Measurements from ENCODE around the gene RASL11B. TPM values are rescaled to one million over a fixed set of nuclear protein-coding genes. Genes with fewer than 3 reads are reported as not detected.

RASL11B gene
- total RNA-seq, 3 donors from 2014 or later: 0.26 to 0.76 (median 0.60) TPM

- Histone ChIP-seq H3K4me1 (ENCODE audit: low read depth) (no peaks in the 10 kb centered on the region), H3K9me3 (no peaks in the 10 kb centered on the region), H3K4me3 (no peak overlapping the region), H3K36me3 (ENCODE audit: low read depth) (no peaks in the 10 kb centered on the region)
- intact Hi-C loops (cut with DNase I, micrococcal nuclease): no loop called here
- ATAC-seq: no peak
- TF ChIP-seq CTCF (IDR thresholded peaks at IDR 0.05): no peak
- no peak for DNase-seq
These were observed 14.9 kb downstream of the RASL11B start for GRCh38 chr4:52877036-52877435.

GRCh38 chr4:52877694-52878093 is 15.6 kb downstream of the RASL11B start:
- Histone ChIP-seq H3K36me3 (ENCODE audit: low read depth) (no peaks in the 10 kb centered on the region), H3K4me1 (ENCODE audit: low read depth) (no peaks in the 10 kb centered on the region), H3K4me3 (no peak overlapping the region), H3K9me3 (no peaks in the 10 kb centered on the region)
- intact Hi-C loops (cut with DNase I, micrococcal nuclease): no loop called here
- no peak for TF ChIP-seq CTCF (IDR thresholded peaks at IDR 0.05)
- ATAC-seq (no peak), DNase-seq (no peak)

- intact Hi-C loops (cut with DNase I, micrococcal nuclease): no loop called here
- H3K36me3 ChIP-seq (ENCODE audit: low read depth): no peaks in the 10 kb centered on the region
- no peak for DNase-seq
These were observed 17.4 kb downstream of the RASL11B start for GRCh38 chr4:52879471-52879870.

GRCh38 chr4:52880994-52881393 is 18.9 kb downstream of the RASL11B start:
- intact Hi-C loops (cut with DNase I, micrococcal nuclease): no loop called here
- DNase-seq (no peak), ATAC-seq (no peak)
- no peak for TF ChIP-seq CTCF (IDR thresholded peaks at IDR 0.05)
- Histone ChIP-seq H3K4me1 (ENCODE audit: low read depth) (no peaks in the 10 kb centered on the region), H3K9me3 (no peaks in the 10 kb centered on the region), H3K36me3 (ENCODE audit: low read depth) (no peaks in the 10 kb centered on the region), H3K4me3 (no peak overlapping the region)

More at GRCh38 chr4:52879471-52879870, 17.4 kb downstream of the RASL11B start:
- TF ChIP-seq CTCF (IDR thresholded peaks at IDR 0.05): no peak
- no peaks in the 10 kb centered on the region for H3K4me1 ChIP-seq (ENCODE audit: low read depth)
- H3K4me3 ChIP-seq: no peak overlapping the region
- no peaks in the 10 kb centered on the region for H3K9me3 ChIP-seq
- ATAC-seq: no peak

- no peak for TF ChIP-seq CTCF (IDR thresholded peaks at IDR 0.05)
- ATAC-seq (no peak), DNase-seq (no peak)
- Histone ChIP-seq H3K4me1 (ENCODE audit: low read depth) (no peaks in the 10 kb centered on the region), H3K36me3 (ENCODE audit: low read depth) (no peaks in the 10 kb centered on the region), H3K9me3 (no peaks in the 10 kb centered on the region), H3K4me3 (no peak overlapping the region)
- intact Hi-C loops (cut with DNase I, micrococcal nuclease): no loop called here
These were observed 21.1 kb downstream of the RASL11B start for GRCh38 chr4:52883183-52883621.
